ENCODE data around the gene DMBT1. TPM values are rescaled to one million over a fixed set of nuclear protein-coding genes. Genes with fewer than 3 reads are reported as not detected.

Gene DMBT1
- total and polyA plus RNA-seq, 10 of the 15 experiments (the other 5 are each of a cell fraction or from before 2014, with no cell fraction given): under 0.01 to 0.13 (median 0.03) TPM; not detected in 5

- TF ChIP-seq ATF2 (IDR thresholded peaks at IDR 0.05; ENCODE audit: low read length) (no peak), USF2 (IDR thresholded peaks at IDR 0.05; ENCODE audit: borderline replicate concordance, low read depth, low read length) (no peak), PRDM15 (CRISPR knock-in tag; IDR thresholded peaks at IDR 0.05) (no peak)
Measured at GRCh38 chr10:122544493-122544892, 16.1 kb upstream of the DMBT1 start (continued).

GRCh38 chr10:122546242-122546641 lies 14.3 kb upstream of the DMBT1 start:
- DNase-seq (ENCODE audit: low read depth, low spot score) (no peak), ATAC-seq (no peak), FAIRE-seq (no peak)
- Histone ChIP-seq H3K4me1 (ENCODE audit: control insufficient read depth, insufficient read depth, low read length) (no peaks in the 10 kb centered on the region), H3K4me2 (ENCODE audit: control insufficient read depth, insufficient read depth) (no peak overlapping the region), H3K36me3 (ENCODE audit: control insufficient read depth in 2 of 2, insufficient read depth in 2 of 2, low read length in 1 of 2) (no peaks in the 10 kb centered on the region), H3K27ac (ENCODE audit: control insufficient read depth, insufficient read depth) (no peak overlapping the region), H2AFZ (ENCODE audit: control insufficient read depth, low read depth, low read length) (no peak overlapping the region), H3K9ac (ENCODE audit: control insufficient read depth, insufficient read depth, low read length) (no peak overlapping the region), H3K9me3 (replicated peaks; ENCODE audit: control insufficient read depth, insufficient read depth, low read length) (no peaks in the 10 kb centered on the region), H3K4me3 (no peak overlapping the region), H4K20me1 (ENCODE audit: control insufficient read depth, insufficient read depth) (no peaks in the 10 kb centered on the region), H3K27me3 (replicated peaks in 1 of 2; ENCODE audit: control insufficient read depth in 2 of 2, insufficient read depth in 2 of 2, low read length in 1 of 2) (no peaks in the 10 kb centered on the region; a peak in 1 of 4 replicates), H3K79me2 (ENCODE audit: control insufficient read depth, insufficient read depth, low read length) (no peaks in the 10 kb centered on the region)
- intact Hi-C loops (cut with micrococcal nuclease; ENCODE audit: unreplicated experiment): no loop called here
- ChIA-PET POLR2A (no interaction called here), CTCF (no interaction called here), RAD21 (ENCODE audit: unreplicated experiment) (no interaction called here), SMC1A (ENCODE audit: uncharacterized antibody, unreplicated experiment) (no interaction called here)
- TF ChIP-seq ZNF622 (IDR thresholded peaks at IDR 0.05) (no peak), FOXM1 (IDR thresholded peaks at IDR 0.05; ENCODE audit: low read depth, low read length) (no peak), POLR2AphosphoS2 (IDR thresholded peaks at IDR 0.05; ENCODE audit: low read depth, low read length) (no peak)
- no TSS peak for BruUV-seq (replicated peaks)
- in situ Hi-C loops (cut with MboI): no loop called here
- 23% methylated on average over 8 of the region's 8 CpGs for WGBS (ENCODE audit: insufficient coverage, insufficient replicate concordance, low lambda C conversion rate, missing lambda C conversion rate)

Data from GM12878 (cell line).